ENCODE results near the gene NTM. TPM values are rescaled to one million over a fixed set of nuclear protein-coding genes. Genes with fewer than 3 reads are reported as not detected.
A peak's percentile ranks its signal among the peaks of the same experiment; 100 is the strongest.

NTM gene
- total RNA-seq, 2 donors from 2014 or later: 1.0 to 1.7 TPM

DNA sequence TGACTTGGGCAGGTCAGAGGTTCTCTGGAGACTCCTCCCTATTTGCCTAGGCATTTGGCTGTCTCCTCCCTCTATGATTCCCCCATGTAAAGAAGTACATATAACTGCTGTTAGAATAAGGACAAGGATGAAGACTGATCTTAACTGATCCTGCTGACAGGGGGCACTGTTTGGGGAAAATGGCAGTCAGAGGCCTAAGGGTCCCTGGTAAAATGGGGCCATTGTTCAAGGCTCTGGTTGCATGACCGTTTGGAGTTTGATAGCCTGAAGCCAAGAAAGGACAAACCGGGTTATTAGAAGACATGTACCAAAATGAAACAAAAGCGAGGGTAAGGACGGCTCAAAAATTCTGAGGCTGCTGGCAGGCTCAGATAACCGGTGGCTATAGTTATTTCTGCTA lies 712.2 kb downstream of the NTM start:
- DNase-seq: no peak
- intact Hi-C loops (cut with DNase I, micrococcal nuclease): no loop called here
- no peak for ATAC-seq

GRCh38 chr11:132084433-132084832 lies 714.0 kb downstream of the NTM start:
- no peak for ATAC-seq
- intact Hi-C loops (cut with DNase I, micrococcal nuclease): no loop called here
- DNase-seq: no peak

DNA sequence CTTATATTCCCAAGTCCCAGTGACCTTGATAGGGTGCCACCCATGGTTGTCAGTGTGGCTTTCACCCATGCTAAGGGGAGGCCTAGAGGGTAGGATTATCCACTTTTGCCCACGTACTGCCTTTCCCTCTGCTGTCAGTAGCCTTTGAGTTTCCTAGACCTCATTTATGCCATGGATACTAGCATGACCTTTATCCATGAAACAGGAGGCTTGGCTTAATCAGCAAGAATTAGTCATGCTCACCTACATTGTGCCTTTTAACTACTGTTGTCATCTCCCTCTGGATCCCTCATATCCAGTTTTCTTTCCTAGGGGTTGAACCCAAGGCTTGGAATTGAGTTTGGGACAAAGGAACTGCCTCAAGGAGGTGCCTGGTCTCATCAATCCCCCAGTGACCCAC lies 716.7 kb downstream of the NTM start:
- DNase-seq: no peak
- intact Hi-C loops (cut with DNase I, micrococcal nuclease): no loop called here
- ATAC-seq: no peak

DNA sequence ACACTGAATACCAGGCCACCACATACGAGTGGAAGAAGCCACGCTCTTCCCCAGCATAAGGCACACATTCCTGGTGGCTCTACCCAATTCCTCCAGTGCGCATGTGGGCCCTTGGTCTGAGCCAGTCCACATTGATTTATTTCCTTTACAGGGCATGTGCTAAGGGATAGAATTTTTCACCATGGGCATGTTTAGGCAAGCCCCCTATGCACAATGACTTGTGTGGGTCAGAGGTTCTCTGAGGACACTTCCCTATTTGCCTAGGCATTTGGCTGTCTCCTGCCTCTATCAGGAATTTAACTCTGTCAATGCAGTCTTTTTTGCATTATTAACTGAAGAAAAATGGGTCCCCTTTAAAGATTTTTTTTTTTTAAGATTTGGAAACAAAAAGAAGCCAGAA lies 718.1 kb downstream of the NTM start:
- DNase-seq: no peak
- ATAC-seq: no peak
- intact Hi-C loops (cut with DNase I, micrococcal nuclease): no loop called here

- no peak for DNase-seq
- no peak for ATAC-seq
- intact Hi-C loops (cut with DNase I, micrococcal nuclease): no loop called here
Observed at GRCh38 chr11:132093536-132094259, 723.3 kb downstream of the NTM start.

DNA sequence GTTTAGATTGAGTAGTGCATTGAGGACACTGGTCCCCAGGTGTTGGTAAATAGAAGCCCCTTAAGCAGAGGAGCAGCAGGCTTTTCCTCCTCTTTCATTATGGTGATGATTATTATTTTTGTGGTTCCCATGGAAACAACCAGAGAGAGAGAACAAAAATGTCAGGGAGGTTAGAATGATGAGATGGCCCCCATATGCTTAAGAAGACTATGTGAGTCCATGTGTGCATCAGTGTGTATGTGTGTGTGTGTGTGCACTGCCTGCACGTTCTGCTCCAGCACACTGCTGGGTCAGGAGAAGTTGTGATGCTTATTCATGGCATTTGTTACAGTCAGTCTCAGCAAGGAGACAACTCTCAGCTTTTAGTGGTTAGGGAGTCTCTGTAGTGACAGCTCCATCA lies 724.2 kb downstream of the NTM start:
- intact Hi-C loops (cut with DNase I, micrococcal nuclease): no loop called here
- DNase-seq: no peak
- ATAC-seq: no peak

GRCh38 chr11:132095230-132096131 lies 725.1 kb downstream of the NTM start:
- DNase-seq: no peak
- intact Hi-C loops (cut with DNase I, micrococcal nuclease): no loop called here
- no peak for ATAC-seq

DNA sequence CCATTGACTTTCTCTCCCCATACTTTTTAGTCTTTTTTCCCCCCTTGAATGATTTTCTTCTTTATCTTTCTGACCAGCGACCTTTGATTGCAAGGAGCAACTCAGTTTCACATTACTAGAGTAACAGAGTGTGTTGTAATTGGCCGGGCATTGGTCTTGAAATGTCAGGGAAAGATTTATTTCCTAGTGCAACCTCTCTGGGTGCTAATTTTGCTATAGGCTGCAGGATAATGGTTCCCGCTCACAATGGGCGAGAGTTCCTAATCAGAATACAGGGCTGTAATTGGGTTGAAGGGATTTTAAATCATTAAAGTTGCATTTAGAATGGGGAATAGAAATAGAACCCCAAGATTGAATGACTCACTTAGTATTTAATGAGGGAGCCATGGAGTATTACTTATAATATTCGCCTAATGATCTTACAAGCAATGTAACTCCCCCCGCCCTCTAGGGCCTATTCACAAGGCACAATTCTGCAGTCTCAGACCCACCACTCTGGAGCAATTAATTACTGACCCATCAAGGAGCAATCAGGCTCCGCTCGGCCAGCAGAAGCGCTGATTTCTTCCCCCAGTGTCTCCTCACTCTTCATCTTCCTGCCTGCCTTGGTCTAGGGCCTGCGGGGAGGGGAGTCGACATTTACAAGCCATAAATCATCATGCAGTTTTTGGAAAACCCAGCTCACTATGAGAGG lies 725.9 kb downstream of the NTM start:
- ATAC-seq: no peak
- no peak for DNase-seq
- intact Hi-C loops (cut with DNase I, micrococcal nuclease): no loop called here

- DNase-seq: no peak
- intact Hi-C loops (cut with DNase I, micrococcal nuclease): no loop called here
- ATAC-seq: no peak
Observed at GRCh38 chr11:132099692-132100091, 729.3 kb downstream of the NTM start.

DNA sequence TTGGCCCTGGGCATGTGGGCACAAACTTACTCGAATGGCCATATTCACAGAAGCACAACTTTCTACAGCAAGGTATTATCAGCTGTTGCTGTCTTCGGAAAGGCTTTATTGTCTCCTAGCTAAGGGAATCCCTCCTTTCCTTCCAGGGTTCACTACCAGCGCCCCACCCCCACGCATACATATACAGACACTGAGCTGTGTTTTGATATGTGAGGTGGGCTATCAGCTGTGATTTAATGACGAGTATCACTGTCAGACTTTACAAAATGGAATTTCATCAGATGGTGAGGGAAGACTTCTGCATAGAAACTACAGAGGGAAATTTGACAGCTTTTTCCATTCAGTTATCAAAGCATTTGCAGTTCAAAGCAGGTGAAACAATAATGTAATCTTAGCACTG lies 730.2 kb downstream of the NTM start:
- DNase-seq: no peak

DNA sequence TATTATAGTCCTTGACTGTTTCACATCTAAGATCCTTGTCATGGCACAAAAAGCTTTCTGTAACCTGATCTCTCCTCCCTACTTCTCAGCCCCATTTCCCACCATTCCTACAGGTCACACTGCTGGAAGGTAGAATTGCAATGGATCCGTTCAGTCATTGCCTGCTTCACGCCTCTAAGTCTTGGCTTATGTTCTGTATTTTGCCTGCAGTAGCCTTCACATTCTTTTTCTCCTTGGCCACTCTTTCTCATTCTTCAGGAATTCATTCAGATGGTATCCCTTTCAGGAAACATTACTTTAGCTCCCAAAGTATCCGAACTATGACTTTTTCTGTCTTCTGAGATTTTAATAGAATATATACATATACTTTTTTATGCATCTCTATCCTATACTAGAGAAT lies 731.5 kb downstream of the NTM start:
- intact Hi-C loops (cut with DNase I, micrococcal nuclease): no loop called here
- no peak for DNase-seq
- no peak for ATAC-seq

More for the DNA sequence above, 730.2 kb downstream of the NTM start:
- intact Hi-C loops (cut with DNase I, micrococcal nuclease): no loop called here
- ATAC-seq: no peak

DNA sequence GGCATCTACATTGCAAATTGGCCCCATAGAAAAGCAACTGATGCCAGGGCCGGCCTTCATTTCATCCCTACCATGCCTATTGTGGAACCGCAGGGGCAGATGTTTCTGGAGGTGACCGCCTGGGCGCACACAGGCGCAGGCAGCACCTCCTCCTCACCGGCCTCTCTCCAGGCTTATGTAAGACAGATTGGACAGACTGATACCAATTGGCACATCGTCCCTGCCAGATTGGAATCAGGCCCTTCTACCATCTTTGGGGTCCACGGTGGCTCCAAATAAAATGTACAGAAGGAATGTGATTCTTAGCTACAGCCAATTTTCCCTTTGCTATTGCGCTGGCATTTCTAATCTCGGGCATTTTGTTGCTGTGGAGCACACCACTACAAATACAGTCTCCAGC lies 732.6 kb downstream of the NTM start:
- intact Hi-C loops (cut with DNase I, micrococcal nuclease): no loop called here
- no peak for ATAC-seq
- no peak for DNase-seq

- DNase-seq: no peak
- intact Hi-C loops (cut with DNase I, micrococcal nuclease): no loop called here
- ATAC-seq: no peak
Observed at GRCh38 chr11:132106096-132106982, 735.9 kb downstream of the NTM start.

GRCh38 chr11:132111316-132111715 lies 740.9 kb downstream of the NTM start:
- intact Hi-C loops (cut with DNase I, micrococcal nuclease): no loop called here
- ATAC-seq (no peak), DNase-seq (no peak)

DNA sequence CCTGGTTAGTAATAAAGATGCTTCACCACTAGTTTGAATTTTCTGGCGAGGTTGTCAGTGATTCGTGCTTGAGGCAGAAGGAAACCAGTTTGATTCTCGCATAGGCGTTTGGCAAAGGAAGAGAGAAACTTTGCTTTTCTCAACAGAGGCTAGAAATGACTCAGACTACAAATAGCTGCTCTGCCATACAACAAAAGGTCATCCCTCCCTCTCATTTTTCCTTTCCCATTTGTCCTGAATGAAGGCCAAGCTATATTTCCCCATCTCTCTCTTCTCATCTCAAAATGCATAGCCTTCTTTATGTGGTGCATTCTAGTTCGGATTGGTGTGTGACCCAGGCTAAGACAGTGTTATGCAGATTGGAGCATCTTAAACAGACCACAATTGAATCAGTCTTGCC lies 741.4 kb downstream of the NTM start:
- no peak for ATAC-seq
- intact Hi-C loops (cut with DNase I, micrococcal nuclease): no loop called here
- no peak for DNase-seq

- ATAC-seq: no peak
- intact Hi-C loops (cut with DNase I, micrococcal nuclease): no loop called here
- no peak for DNase-seq
Observed at GRCh38 chr11:132112846-132113245, 742.4 kb downstream of the NTM start.

GRCh38 chr11:132114185-132114584 lies 743.8 kb downstream of the NTM start:
- DNase-seq (peak in 1 of 2 donors; percentile 12), ATAC-seq (no peak)
- intact Hi-C loops (cut with DNase I, micrococcal nuclease): no loop called here

DNA sequence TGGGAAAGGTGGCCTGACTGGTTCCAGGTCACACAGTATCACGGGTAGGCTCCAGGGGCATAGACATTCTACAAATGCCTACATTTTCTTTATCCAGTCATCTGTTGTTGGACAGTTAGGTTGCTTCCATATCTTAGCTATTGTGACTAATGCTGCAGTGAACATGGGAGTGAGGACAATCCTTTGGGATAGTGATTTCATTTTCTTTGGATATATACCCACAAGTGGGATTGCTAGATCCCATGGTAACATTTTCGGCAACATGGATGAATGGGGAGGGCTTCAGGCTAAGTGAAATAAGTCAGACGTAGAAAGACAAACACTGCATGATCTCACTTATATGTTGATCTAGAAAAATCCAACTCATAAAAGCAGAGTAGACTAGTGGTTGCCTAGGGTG lies 744.3 kb downstream of the NTM start:
- no peak for DNase-seq
- no peak for ATAC-seq
- intact Hi-C loops (cut with DNase I, micrococcal nuclease): no loop called here

DNA sequence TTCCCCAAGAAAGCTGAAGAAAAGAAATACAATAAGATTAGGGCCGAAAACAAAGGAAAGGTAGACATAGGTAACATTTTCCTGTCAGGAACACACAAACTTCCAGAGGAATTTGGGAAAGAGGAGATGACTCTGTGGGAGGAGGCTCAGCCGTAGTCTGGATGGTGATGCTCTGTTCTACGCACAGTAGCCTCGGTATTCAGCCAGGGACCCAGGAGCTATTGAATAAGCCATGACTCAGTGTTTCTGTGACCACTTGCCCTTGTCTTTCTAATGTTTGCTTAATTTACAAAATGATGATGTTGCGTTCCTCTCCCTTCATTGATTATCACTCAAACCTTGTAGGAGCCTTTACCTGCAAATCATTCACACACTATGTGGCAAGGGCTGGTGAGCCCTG lies 745.0 kb downstream of the NTM start:
- intact Hi-C loops (cut with DNase I, micrococcal nuclease): no loop called here
- ATAC-seq (no peak), DNase-seq (no peak)
